ENCODE results near the gene DCHS1.

Gene DCHS1

GRCh38 chr11:6660712-6661111 lies 5.1 kb upstream of the DCHS1 start:
- TF ChIP-seq PATZ1 (CRISPR knock-in tag; IDR thresholded peaks at IDR 0.05; ENCODE audit: borderline replicate concordance): no peak
- TF ChIP-seq TCF4 (CRISPR knock-in tag; IDR thresholded peaks at IDR 0.05; ENCODE audit: borderline replicate concordance): no peak
- TF ChIP-seq ZNF70 (CRISPR knock-in tag; IDR thresholded peaks at IDR 0.05): no peak; the same call in 1 of the 2 replicates
- TF ChIP-seq ESRRG (CRISPR knock-in tag; IDR thresholded peaks at IDR 0.05): no peak
- TF ChIP-seq SNAI2 (CRISPR knock-in tag; IDR thresholded peaks at IDR 0.05): no peak
- no peak for TF ChIP-seq ISL1 (CRISPR knock-in tag; IDR thresholded peaks at IDR 0.05)
- no peak for TF ChIP-seq ZNF8 (CRISPR knock-in tag; IDR thresholded peaks at IDR 0.05)
- ATAC-seq: no peak

- no peak for ATAC-seq
- TF ChIP-seq CSRNP3 (CRISPR knock-in tag; IDR thresholded peaks at IDR 0.05) (no peak), ZNF8 (CRISPR knock-in tag; IDR thresholded peaks at IDR 0.05) (no peak), ZFP3 (CRISPR knock-in tag; IDR thresholded peaks at IDR 0.05) (no peak), ZNF565 (CRISPR knock-in tag; conservative IDR thresholded peaks at IDR 0.05; ENCODE audit: low read depth) (no peak), ARNTL (CRISPR knock-in tag; IDR thresholded peaks at IDR 0.05; ENCODE audit: borderline replicate concordance, low read depth) (no peak), ZFP30 (CRISPR knock-in tag; IDR thresholded peaks at IDR 0.05) (no peak), SNAI2 (CRISPR knock-in tag; IDR thresholded peaks at IDR 0.05) (no peak), ZC3H10 (CRISPR knock-in tag; IDR thresholded peaks at IDR 0.05) (no peak), ISL1 (CRISPR knock-in tag; IDR thresholded peaks at IDR 0.05) (no peak), CSDC2 (CRISPR knock-in tag; IDR thresholded peaks at IDR 0.05) (no peak), RARB (CRISPR knock-in tag; IDR thresholded peaks at IDR 0.05) (no peak), TCF4 (CRISPR knock-in tag; IDR thresholded peaks at IDR 0.05; ENCODE audit: borderline replicate concordance) (no peak), CREB5 (CRISPR knock-in tag; IDR thresholded peaks at IDR 0.05; ENCODE audit: low read depth) (no peak), TSHZ2 (CRISPR knock-in tag; IDR thresholded peaks at IDR 0.05) (no peak), TOX (CRISPR knock-in tag; IDR thresholded peaks at IDR 0.05; ENCODE audit: borderline replicate concordance) (no peak), GLIS3 (CRISPR knock-in tag; IDR thresholded peaks at IDR 0.05) (no peak)
Measured at GRCh38 chr11:6658647-6659046, 3.0 kb upstream of the DCHS1 start.

GRCh38 chr11:6657346-6657745 lies 1.7 kb upstream of the DCHS1 start:
- no peak for ATAC-seq
- TF ChIP-seq TSHZ2 (CRISPR knock-in tag; IDR thresholded peaks at IDR 0.05) (no peak), ZC3H10 (CRISPR knock-in tag; IDR thresholded peaks at IDR 0.05) (no peak), ZFP3 (CRISPR knock-in tag; IDR thresholded peaks at IDR 0.05) (no peak), ARNTL (CRISPR knock-in tag; IDR thresholded peaks at IDR 0.05; ENCODE audit: borderline replicate concordance, low read depth) (no peak), ZNF565 (CRISPR knock-in tag; conservative IDR thresholded peaks at IDR 0.05; ENCODE audit: low read depth) (no peak), ESRRG (CRISPR knock-in tag; IDR thresholded peaks at IDR 0.05) (no peak), PPARA (CRISPR knock-in tag; IDR thresholded peaks at IDR 0.05; ENCODE audit: borderline replicate concordance) (no peak), SNAI2 (CRISPR knock-in tag; IDR thresholded peaks at IDR 0.05) (no peak), TOX (CRISPR knock-in tag; IDR thresholded peaks at IDR 0.05; ENCODE audit: borderline replicate concordance) (no peak), BACH2 (CRISPR knock-in tag; IDR thresholded peaks at IDR 0.05; ENCODE audit: borderline replicate concordance) (no peak)

Data from SK-N-SH treated with all-trans-retinoic acid at 6 μM for 48 hours (cell line).